Measurements from ENCODE around the gene SELP.

SELP gene

GRCh38 chr1:169630006-169630405 lies at the start of gene SELP:
TSS of gene SELP (minus strand) at chr1:169630124. CDS start at chr1:169630074, 50 bp downstream.
- no peak for TF ChIP-seq GATA3 (IDR thresholded peaks at IDR 0.05; ENCODE audit: low read depth, low read length)
- TF ChIP-seq GATA2 (IDR thresholded peaks at IDR 0.05; ENCODE audit: low read depth, low read length): no peak

- no peak for TF ChIP-seq GATA2 (IDR thresholded peaks at IDR 0.05; ENCODE audit: low read depth, low read length)
- no peak for TF ChIP-seq GATA3 (IDR thresholded peaks at IDR 0.05; ENCODE audit: low read depth, low read length)
Observed at GRCh38 chr1:169679692-169680091, 49.8 kb upstream of the SELP start.

- TF ChIP-seq GATA3 (IDR thresholded peaks at IDR 0.05; ENCODE audit: low read depth, low read length) (no peak), GATA2 (IDR thresholded peaks at IDR 0.05; ENCODE audit: low read depth, low read length) (no peak)
Observed at GRCh38 chr1:169676001-169676400, 46.1 kb upstream of the SELP start.

GRCh38 chr1:169670836-169671235 lies 40.9 kb upstream of the SELP start:
- TF ChIP-seq GATA3 (IDR thresholded peaks at IDR 0.05; ENCODE audit: low read depth, low read length) (no peak), GATA2 (IDR thresholded peaks at IDR 0.05; ENCODE audit: low read depth, low read length) (no peak)

GRCh38 chr1:169653873-169654272 lies 23.9 kb upstream of the SELP start:
- TF ChIP-seq GATA2 (IDR thresholded peaks at IDR 0.05; ENCODE audit: low read depth, low read length) (no peak), GATA3 (IDR thresholded peaks at IDR 0.05; ENCODE audit: low read depth, low read length) (no peak)

- TF ChIP-seq GATA2 (IDR thresholded peaks at IDR 0.05; ENCODE audit: low read depth, low read length) (no peak), GATA3 (IDR thresholded peaks at IDR 0.05; ENCODE audit: low read depth, low read length) (no peak)
Observed at GRCh38 chr1:169651035-169651434, 21.1 kb upstream of the SELP start.

GRCh38 chr1:169650551-169650950 lies 20.6 kb upstream of the SELP start:
- TF ChIP-seq GATA3 (IDR thresholded peaks at IDR 0.05; ENCODE audit: low read depth, low read length) (no peak), GATA2 (IDR thresholded peaks at IDR 0.05; ENCODE audit: low read depth, low read length) (no peak)

GRCh38 chr1:169648709-169649108 lies 18.8 kb upstream of the SELP start:
- TF ChIP-seq GATA2 (IDR thresholded peaks at IDR 0.05; ENCODE audit: low read depth, low read length): no peak
- no peak for TF ChIP-seq GATA3 (IDR thresholded peaks at IDR 0.05; ENCODE audit: low read depth, low read length)

- no peak for TF ChIP-seq GATA3 (IDR thresholded peaks at IDR 0.05; ENCODE audit: low read depth, low read length)
- no peak for TF ChIP-seq GATA2 (IDR thresholded peaks at IDR 0.05; ENCODE audit: low read depth, low read length)
Observed at GRCh38 chr1:169648187-169648586, 18.3 kb upstream of the SELP start.

- no peak for TF ChIP-seq GATA3 (IDR thresholded peaks at IDR 0.05; ENCODE audit: low read depth, low read length)
- TF ChIP-seq GATA2 (IDR thresholded peaks at IDR 0.05; ENCODE audit: low read depth, low read length): no peak
Observed at GRCh38 chr1:169647512-169647911, 17.6 kb upstream of the SELP start.

- TF ChIP-seq GATA3 (IDR thresholded peaks at IDR 0.05; ENCODE audit: low read depth, low read length): no peak
Observed at GRCh38 chr1:169644297-169644696, 14.4 kb upstream of the SELP start.

GRCh38 chr1:169634877-169635276 lies 5.0 kb upstream of the SELP start:
- TF ChIP-seq GATA3 (IDR thresholded peaks at IDR 0.05; ENCODE audit: low read depth, low read length): no peak
- TF ChIP-seq GATA2 (IDR thresholded peaks at IDR 0.05; ENCODE audit: low read depth, low read length): no peak

- TF ChIP-seq GATA3 (IDR thresholded peaks at IDR 0.05; ENCODE audit: low read depth, low read length): no peak
- TF ChIP-seq GATA2 (IDR thresholded peaks at IDR 0.05; ENCODE audit: low read depth, low read length): no peak
Observed at GRCh38 chr1:169634145-169634544, 4.2 kb upstream of the SELP start.

- no peak for TF ChIP-seq GATA3 (IDR thresholded peaks at IDR 0.05; ENCODE audit: low read depth, low read length)
- no peak for TF ChIP-seq GATA2 (IDR thresholded peaks at IDR 0.05; ENCODE audit: low read depth, low read length)
Observed at GRCh38 chr1:169631249-169631648, 1.3 kb upstream of the SELP start.

- no peak for TF ChIP-seq GATA3 (IDR thresholded peaks at IDR 0.05; ENCODE audit: low read depth, low read length)
- TF ChIP-seq GATA2 (IDR thresholded peaks at IDR 0.05; ENCODE audit: low read depth, low read length): no peak
Observed at GRCh38 chr1:169624912-169625311, 5.0 kb downstream of the SELP start.

GRCh38 chr1:169624122-169624521 lies 5.8 kb downstream of the SELP start:
- TF ChIP-seq GATA2 (IDR thresholded peaks at IDR 0.05; ENCODE audit: low read depth, low read length): no peak
- TF ChIP-seq GATA3 (IDR thresholded peaks at IDR 0.05; ENCODE audit: low read depth, low read length): no peak

Data from SH-SY5Y (cell line).